Left ventricle myocardium inferior (tissue), 1 donor: Measurements from ENCODE around the gene ENOPH1. TPM values are rescaled to one million over a fixed set of nuclear protein-coding genes. Genes with fewer than 3 reads are reported as not detected.
"Not testable (repeated sequence)": the region's sequence is repeated elsewhere in the genome, so short reads cannot be mapped to it uniquely, and the experiment has no call there.

Source experiments
- DNase-seq: peaks from one replicate; pipeline ENCODE4 v3.0.0-alpha.2; 2020
- H3K27ac ChIP-seq: fragments of 200-600 bp; replicated peaks from 2 replicates; pipeline ENCODE4 v1.8.0; 2021
- H3K27me3 ChIP-seq: fragments of 200-600 bp; 2 replicates; pipeline ENCODE4 v1.8.0; 2021; ENCODE audit warnings: low read depth
- H3K36me3 ChIP-seq: fragments of 200-600 bp; 2 replicates; pipeline ENCODE4 v1.8.0; 2021
- H3K4me1 ChIP-seq: fragments of 200-600 bp; 2 replicates; pipeline ENCODE4 v1.8.0; 2021
- H3K4me3 ChIP-seq: fragments of 200-600 bp; 2 replicates; pipeline ENCODE4 v1.8.0; 2021; ENCODE audit warnings: mild to moderate bottlenecking, moderate library complexity
- H3K9me3 ChIP-seq: fragments of 200-600 bp; replicated peaks from 2 replicates; pipeline ENCODE4 v1.8.0; 2021
- CTCF ChIP-seq: fragments of 200-600 bp; IDR thresholded peaks from 2 replicates; pipeline ENCODE4 v1.8.0; 2021; ENCODE audit warnings: antibody characterized with exemption, mild to moderate bottlenecking, borderline replicate concordance
- intact Hi-C: fragments of 100-400 bp; cut with micrococcal nuclease; formaldehyde crosslinking; loops from one replicate; pipeline ENCODE4 v1.11.0; 2022
- total RNA-seq: library from RNA; stranded (reverse); fragmentation: NEBNext Ultra II Directional; extraction: Animal tissue kit (Norgen Biotek cat#: 25700); gene quantifications from one replicate; pipeline ENCODE4 v1.2.1, GENCODE V29; 2021
- donor health status: DM: no; HTN: yes; CAD: no; lungs with severe emphysema.

Gene ENOPH1
- total RNA-seq, 1 donor from 2014 or later = 16.2 TPM

GRCh38 chr4:82402196-82402775, 28.1 kb upstream of the ENOPH1 start:
- Histone ChIP-seq H3K27ac (no peak overlapping the region), H3K4me1 (no peaks in the 10 kb centered on the region), H3K27me3 (no peaks in the 10 kb centered on the region), H3K36me3 (no peaks in the 10 kb centered on the region), H3K9me3 (no peaks in the 10 kb centered on the region), H3K4me3 (no peak overlapping the region)
- no peak for DNase-seq
- intact Hi-C loops = no loop called here
- TF ChIP-seq CTCF = no peak

GRCh38 chr4:82403725-82404124, 26.7 kb upstream of the ENOPH1 start:
- Histone ChIP-seq H3K9me3 (no peaks in the 10 kb centered on the region), H3K27ac (no peak overlapping the region), H3K4me3 (no peak overlapping the region), H3K36me3 (no peaks in the 10 kb centered on the region), H3K27me3 (no peaks in the 10 kb centered on the region), H3K4me1 (no peaks in the 10 kb centered on the region)
- intact Hi-C loops = no loop called here
- TF ChIP-seq CTCF = no peak
- DNase-seq = no peak

- intact Hi-C loops, H3K27ac ChIP-seq, DNase-seq, H3K36me3 ChIP-seq, H3K4me3 ChIP-seq, H3K27me3 ChIP-seq, H3K4me1 ChIP-seq, H3K9me3 ChIP-seq: not testable (repeated sequence)
These were observed 15.3 kb upstream of the ENOPH1 start for GRCh38 chr4:82415061-82415460.

GRCh38 chr4:82415922-82416365, 14.4 kb upstream of the ENOPH1 start:
- Histone ChIP-seq H3K4me3 (no peak overlapping the region), H3K4me1 (no peaks in the 10 kb centered on the region), H3K27ac (no peak overlapping the region), H3K9me3 (no peaks in the 10 kb centered on the region), H3K36me3 (no peaks in the 10 kb centered on the region), H3K27me3 (no peaks in the 10 kb centered on the region)
- intact Hi-C loops = no loop called here
- DNase-seq = no peak
- TF ChIP-seq CTCF = no peak

GRCh38 chr4:82419451-82419850, 10.9 kb upstream of the ENOPH1 start:
- H3K4me1 ChIP-seq = no peaks in the 10 kb centered on the region
- H3K27ac ChIP-seq = no peak overlapping the region
- DNase-seq = no peak
- no peaks in the 10 kb centered on the region for H3K27me3 ChIP-seq
- peaks cover 21% of the 10 kb centered on the region for H3K36me3 ChIP-seq
- intact Hi-C loops = no loop called here
- no peak overlapping the region for H3K4me3 ChIP-seq
- H3K9me3 ChIP-seq = no peaks in the 10 kb centered on the region
- no peak for TF ChIP-seq CTCF

GRCh38 chr4:82421796-82422560, 8.4 kb upstream of the ENOPH1 start:
- no peaks in the 10 kb centered on the region for H3K9me3 ChIP-seq
- H3K36me3 ChIP-seq = peaks cover 47% of the 10 kb centered on the region
- intact Hi-C loops = no loop called here

More at GRCh38 chr4:82421796-82422560, 8.4 kb upstream of the ENOPH1 start:
- DNase-seq = no peak
- Histone ChIP-seq H3K4me1 (peaks cover 18% of the 10 kb centered on the region), H3K27ac (no peak overlapping the region), H3K27me3 (no peaks in the 10 kb centered on the region), H3K4me3 (no peak overlapping the region)
- TF ChIP-seq CTCF = no peak
